ENCODE measurements around the gene TMEM63A. TPM values are rescaled to one million over a fixed set of nuclear protein-coding genes. Genes with fewer than 3 reads are reported as not detected.

TMEM63A gene
- total and polyA plus RNA-seq, 2 of the 13 experiments (the other 11 are each of a cell fraction or from before 2014, with no cell fraction given) = 23.9 to 53.3 TPM

DNA sequence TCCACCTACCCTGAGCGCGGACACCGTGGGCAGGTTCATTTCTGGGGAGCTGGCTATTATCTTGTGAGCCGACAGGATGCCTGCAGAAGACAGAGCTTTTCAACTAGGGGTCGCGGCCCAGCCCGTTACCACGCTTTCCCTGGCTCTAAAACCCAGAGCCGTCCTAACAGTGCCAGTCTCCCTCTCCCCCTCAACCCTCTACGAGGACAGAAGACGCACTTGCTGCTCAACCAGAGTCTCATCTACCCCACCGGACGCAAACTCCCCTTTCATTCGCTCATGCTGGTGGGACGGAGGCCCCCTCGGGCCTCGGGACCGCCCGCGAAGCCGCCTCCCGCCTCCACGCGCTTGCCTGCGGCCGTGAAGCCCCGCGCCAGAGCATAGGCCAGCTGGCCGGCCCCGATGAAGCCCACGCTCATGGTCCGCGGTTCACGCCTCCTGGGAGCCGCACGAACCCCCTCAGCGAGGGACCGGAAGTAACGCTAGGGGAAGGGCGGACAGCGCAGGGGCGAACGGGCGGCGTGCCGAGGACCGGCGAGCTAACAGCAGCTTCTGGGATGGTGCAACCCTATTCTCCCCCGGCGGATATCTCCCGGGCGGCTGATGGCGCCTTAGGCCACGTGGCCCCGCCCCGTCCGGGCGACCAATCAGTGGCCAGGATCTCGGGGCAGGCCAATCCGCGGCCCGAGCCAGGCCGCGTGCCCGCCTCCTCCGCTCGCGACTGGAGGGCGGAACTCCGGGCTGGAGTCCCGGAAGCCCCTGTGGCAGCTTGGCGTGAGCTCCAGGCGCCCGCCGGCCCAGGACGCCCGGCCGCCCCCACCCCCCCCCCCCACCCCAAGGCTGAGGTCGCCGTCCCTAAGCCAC is 41.7 kb upstream of the TMEM63A start, which contains the start of gene PYCR2 (continued):
- TF ChIP-seq, protein P1, sequence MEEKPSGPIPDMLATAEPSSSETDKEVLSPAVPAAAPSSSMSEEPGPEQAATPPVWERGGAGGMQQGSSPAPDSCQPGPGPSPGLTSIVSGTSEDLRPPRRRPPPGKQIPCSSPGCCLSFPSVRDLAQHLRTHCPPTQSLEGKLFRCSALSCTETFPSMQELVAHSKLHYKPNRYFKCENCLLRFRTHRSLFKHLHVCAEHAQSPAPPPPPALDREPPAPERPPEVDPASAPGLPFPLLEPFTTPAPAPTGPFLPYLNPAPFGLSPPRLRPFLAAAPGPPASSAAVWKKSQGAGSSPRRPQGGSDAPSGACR (CRISPR knock-in tag; IDR thresholded peaks at IDR 0.05) = no peak
- TF ChIP-seq ZNF713 (CRISPR knock-in tag; IDR thresholded peaks at IDR 0.05) = no peak
- TF ChIP-seq REL (CRISPR knock-in tag; conservative IDR thresholded peaks at IDR 0.05) = peak; percentile 74; the same call in 1 of the 2 replicates
- TF ChIP-seq ARID2 (CRISPR knock-in tag; IDR thresholded peaks at IDR 0.05; ENCODE audit: borderline replicate concordance) = no peak
- TF ChIP-seq ZFX (CRISPR knock-in tag; IDR thresholded peaks at IDR 0.05; ENCODE audit: low read depth) = peak; percentile 95
- no peak for TF ChIP-seq SRSF4 (IDR thresholded peaks at IDR 0.05; ENCODE audit: low read depth, low read length, poor library complexity, severe bottlenecking)
- no peak for TF ChIP-seq ZNF224 (CRISPR knock-in tag; IDR thresholded peaks at IDR 0.05)
- no peak for TF ChIP-seq ZSCAN31 (CRISPR knock-in tag; IDR thresholded peaks at IDR 0.05; ENCODE audit: low read depth)
- no peak for TF ChIP-seq ZNF292 (CRISPR knock-in tag; IDR thresholded peaks at IDR 0.05; ENCODE audit: borderline replicate concordance, low read depth)
- TF ChIP-seq, protein P2, sequence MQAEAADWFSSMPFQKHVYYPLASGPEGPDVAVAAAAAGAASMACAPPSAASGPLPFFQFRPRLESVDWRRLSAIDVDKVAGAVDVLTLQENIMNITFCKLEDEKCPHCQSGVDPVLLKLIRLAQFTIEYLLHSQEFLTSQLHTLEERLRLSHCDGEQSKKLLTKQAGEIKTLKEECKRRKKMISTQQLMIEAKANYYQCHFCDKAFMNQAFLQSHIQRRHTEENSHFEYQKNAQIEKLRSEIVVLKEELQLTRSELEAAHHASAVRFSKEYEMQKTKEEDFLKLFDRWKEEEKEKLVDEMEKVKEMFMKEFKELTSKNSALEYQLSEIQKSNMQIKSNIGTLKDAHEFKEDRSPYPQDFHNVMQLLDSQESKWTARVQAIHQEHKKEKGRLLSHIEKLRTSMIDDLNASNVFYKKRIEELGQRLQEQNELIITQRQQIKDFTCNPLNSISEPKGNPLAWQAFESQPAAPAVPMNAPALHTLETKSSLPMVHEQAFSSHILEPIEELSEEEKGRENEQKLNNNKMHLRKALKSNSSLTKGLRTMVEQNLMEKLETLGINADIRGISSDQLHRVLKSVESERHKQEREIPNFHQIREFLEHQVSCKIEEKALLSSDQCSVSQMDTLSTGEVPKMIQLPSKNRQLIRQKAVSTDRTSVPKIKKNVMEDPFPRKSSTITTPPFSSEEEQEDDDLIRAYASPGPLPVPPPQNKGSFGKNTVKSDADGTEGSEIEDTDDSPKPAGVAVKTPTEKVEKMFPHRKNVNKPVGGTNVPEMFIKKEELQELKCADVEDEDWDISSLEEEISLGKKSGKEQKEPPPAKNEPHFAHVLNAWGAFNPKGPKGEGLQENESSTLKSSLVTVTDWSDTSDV (CRISPR knock-in tag; IDR thresholded peaks at IDR 0.05) = no peak
- TF ChIP-seq ZNF10 (CRISPR knock-in tag; IDR thresholded peaks at IDR 0.05; ENCODE audit: borderline replicate concordance, low read depth) = no peak
- TF ChIP-seq, protein P3, sequence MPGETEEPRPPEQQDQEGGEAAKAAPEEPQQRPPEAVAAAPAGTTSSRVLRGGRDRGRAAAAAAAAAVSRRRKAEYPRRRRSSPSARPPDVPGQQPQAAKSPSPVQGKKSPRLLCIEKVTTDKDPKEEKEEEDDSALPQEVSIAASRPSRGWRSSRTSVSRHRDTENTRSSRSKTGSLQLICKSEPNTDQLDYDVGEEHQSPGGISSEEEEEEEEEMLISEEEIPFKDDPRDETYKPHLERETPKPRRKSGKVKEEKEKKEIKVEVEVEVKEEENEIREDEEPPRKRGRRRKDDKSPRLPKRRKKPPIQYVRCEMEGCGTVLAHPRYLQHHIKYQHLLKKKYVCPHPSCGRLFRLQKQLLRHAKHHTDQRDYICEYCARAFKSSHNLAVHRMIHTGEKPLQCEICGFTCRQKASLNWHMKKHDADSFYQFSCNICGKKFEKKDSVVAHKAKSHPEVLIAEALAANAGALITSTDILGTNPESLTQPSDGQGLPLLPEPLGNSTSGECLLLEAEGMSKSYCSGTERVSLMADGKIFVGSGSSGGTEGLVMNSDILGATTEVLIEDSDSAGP (CRISPR knock-in tag; IDR thresholded peaks at IDR 0.05; ENCODE audit: borderline replicate concordance) = peak; percentile 92
- TF ChIP-seq, protein P4, sequence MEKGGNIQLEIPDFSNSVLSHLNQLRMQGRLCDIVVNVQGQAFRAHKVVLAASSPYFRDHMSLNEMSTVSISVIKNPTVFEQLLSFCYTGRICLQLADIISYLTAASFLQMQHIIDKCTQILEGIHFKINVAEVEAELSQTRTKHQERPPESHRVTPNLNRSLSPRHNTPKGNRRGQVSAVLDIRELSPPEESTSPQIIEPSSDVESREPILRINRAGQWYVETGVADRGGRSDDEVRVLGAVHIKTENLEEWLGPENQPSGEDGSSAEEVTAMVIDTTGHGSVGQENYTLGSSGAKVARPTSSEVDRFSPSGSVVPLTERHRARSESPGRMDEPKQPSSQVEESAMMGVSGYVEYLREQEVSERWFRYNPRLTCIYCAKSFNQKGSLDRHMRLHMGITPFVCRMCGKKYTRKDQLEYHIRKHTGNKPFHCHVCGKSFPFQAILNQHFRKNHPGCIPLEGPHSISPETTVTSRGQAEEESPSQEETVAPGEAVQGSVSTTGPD (CRISPR knock-in tag; IDR thresholded peaks at IDR 0.05) = no peak
- TF ChIP-seq CEBPG (CRISPR knock-in tag; IDR thresholded peaks at IDR 0.05) = peak; percentile 85
- no peak for TF ChIP-seq ZNF251 (CRISPR knock-in tag; IDR thresholded peaks at IDR 0.05)

Measured in HepG2 (cell line).